NT2/D1 (cell line): ENCODE data around the gene FBXW8.
"Not testable (repeated sequence)": the region's sequence is repeated elsewhere in the genome, so short reads cannot be mapped to it uniquely, and the experiment has no call there.

Source experiments
- DNase-seq: peaks from one replicate; pipeline ENCODE4 v3.0.0-alpha.2; 2011; ENCODE audit warnings: low read depth, low spot score
- H3K27me3 ChIP-seq: 2 replicates; pipeline ENCODE4 v1.6.0; 2011; ENCODE audit warnings: mild to moderate bottlenecking; ENCODE audit not compliant: insufficient read length, insufficient read depth
- H3K36me3 ChIP-seq: 2 replicates; pipeline ENCODE4 v1.6.1; 2011; ENCODE audit warnings: mild to moderate bottlenecking, low read length, mixed read lengths; ENCODE audit not compliant: insufficient read depth, insufficient read length
- H3K4me1 ChIP-seq: 2 replicates; pipeline ENCODE4 v1.5.1; 2011; ENCODE audit not compliant: insufficient read depth, insufficient read length
- H3K4me3 ChIP-seq: 2 replicates; pipeline ENCODE4 v1.5.1; 2011; ENCODE audit warnings: low read depth; ENCODE audit not compliant: insufficient read length
- H3K9ac ChIP-seq: 2 replicates; pipeline ENCODE4 v1.6.0; 2011; ENCODE audit warnings: low read depth; ENCODE audit not compliant: insufficient read length
- H3K9me3 ChIP-seq: 2 replicates; pipeline ENCODE4 v1.5.1; 2011; ENCODE audit warnings: mild to moderate bottlenecking, low read length; ENCODE audit not compliant: insufficient read depth
- SUZ12 ChIP-seq: IDR thresholded peaks from 2 replicates; pipeline ENCODE4 v1.6.1; 2011; ENCODE audit not compliant: insufficient read length, insufficient read depth; ENCODE audit errors: extremely low read depth
- YY1 ChIP-seq: IDR thresholded peaks from 2 replicates; pipeline ENCODE4 v1.6.1; 2011; ENCODE audit not compliant: insufficient read length, insufficient read depth
- ZNF274 ChIP-seq: IDR thresholded peaks from 2 replicates; pipeline ENCODE4 v1.6.1; 2011; ENCODE audit warnings: mild to moderate bottlenecking, low read depth, low read length

FBXW8 gene

DNA sequence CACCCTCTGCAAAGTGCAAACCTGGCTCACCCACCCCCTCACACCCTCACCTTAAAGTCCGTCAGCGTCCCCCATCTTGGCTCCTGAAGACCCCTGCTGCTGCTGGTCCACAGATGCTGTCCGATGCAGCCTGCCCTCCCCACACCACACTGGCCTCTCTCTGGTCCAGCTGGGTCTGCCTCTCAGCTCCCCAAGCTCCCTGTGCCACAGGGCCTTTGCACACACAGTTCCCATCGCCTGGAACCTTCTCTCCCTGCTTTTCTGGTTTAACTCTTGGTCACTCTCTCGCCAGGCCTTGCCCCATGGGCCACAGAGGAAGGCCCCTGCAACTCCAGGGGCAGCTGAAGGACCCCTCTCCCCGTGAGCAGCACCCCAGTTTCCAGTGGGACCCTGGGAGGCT lies 143.5 kb downstream of the FBXW8 start:
- H3K9ac ChIP-seq = no peak overlapping the region
- H3K4me1 ChIP-seq = peaks cover 30% of the 10 kb centered on the region
- H3K36me3 ChIP-seq = no peaks in the 10 kb centered on the region
- DNase-seq = no peak
- no peaks in the 10 kb centered on the region for H3K9me3 ChIP-seq
- H3K4me3 ChIP-seq = no peak overlapping the region
- no peaks in the 10 kb centered on the region for H3K27me3 ChIP-seq
- TF ChIP-seq SUZ12 (no peak), ZNF274 (no peak), YY1 (no peak)

DNA sequence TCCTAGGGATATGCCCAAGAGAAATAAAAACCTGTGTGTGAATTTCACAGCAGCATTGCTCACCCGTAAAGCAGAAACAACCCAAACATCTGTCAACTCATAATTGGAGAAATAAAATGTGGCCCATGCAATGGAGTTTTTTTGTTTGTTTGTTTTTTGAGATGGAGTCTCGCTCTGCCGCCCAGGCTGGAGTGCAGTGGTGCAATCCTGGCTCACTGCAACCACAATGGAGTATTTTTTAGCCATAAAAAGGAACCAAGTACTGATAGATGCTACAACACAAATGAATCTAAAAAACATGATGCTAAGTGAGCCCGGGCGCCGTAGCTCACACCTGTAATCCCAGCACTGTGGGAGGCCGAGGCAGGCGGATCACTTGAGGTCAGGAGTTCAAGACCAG lies 146.9 kb downstream of the FBXW8 start:
- H3K9me3 ChIP-seq, DNase-seq, H3K36me3 ChIP-seq, H3K4me3 ChIP-seq, H3K27me3 ChIP-seq, H3K9ac ChIP-seq: not testable (repeated sequence)
- H3K4me1 ChIP-seq = peaks cover 26% of the 10 kb centered on the region

DNA sequence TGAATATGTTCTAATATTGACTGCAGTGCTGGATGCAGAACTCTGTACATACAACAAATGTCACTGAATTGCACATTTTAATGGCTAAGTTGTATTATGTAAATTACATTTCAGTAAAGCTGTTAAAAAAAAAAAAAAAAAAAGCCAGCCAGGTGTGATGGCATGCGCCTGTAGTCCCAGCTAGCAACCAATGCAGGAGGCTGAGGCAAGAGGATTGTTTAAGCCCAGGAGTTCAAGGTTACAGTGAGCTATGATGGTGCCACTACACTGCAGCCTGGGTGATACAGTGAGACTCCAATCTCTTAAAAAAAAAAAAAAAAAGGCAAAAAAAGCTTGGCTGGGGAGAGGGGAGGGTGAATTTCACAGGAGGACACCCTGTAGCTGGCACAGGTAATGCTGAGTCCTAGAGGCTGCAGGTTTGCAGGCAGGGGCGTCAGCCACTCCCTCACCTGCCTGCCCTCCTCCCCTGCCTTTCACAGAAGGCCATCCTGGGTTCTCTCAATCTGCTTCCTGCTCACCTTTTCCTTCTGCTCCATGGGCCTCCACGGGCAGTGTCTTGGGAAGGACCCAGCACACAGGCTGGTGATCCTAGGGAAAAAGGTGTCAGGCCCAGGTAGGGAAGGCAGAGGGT lies 147.8 kb downstream of the FBXW8 start:
- H3K4me3 ChIP-seq = no peak overlapping the region
- DNase-seq = no peak
- no peaks in the 10 kb centered on the region for H3K36me3 ChIP-seq
- TF ChIP-seq SUZ12 (no peak), ZNF274 (no peak), YY1 (no peak)
- no peaks in the 10 kb centered on the region for H3K27me3 ChIP-seq
- no peaks in the 10 kb centered on the region for H3K9me3 ChIP-seq
- H3K4me1 ChIP-seq = peaks cover 26% of the 10 kb centered on the region
- H3K9ac ChIP-seq = no peak overlapping the region

DNA sequence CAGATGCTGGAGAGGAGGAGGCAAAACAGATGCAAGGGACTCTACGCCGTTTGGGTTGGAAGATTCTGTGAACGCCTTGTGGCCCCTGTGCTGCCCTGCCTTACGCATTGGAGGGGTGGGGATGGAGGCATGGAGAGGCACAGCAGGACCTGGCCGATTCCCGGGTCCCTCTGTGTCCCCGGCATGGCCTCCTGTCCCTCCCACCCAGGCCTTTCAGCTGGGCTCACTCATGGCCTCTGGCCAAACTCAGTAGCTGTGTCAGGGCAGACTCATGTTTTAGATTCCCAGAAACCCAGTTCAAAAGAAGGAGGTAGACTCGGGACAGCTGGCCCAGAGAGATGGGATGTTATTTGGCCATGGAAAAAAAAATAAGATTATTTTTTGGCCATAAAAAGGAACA lies 148.4 kb downstream of the FBXW8 start:
- H3K9ac ChIP-seq = no peak overlapping the region
- peaks cover 23% of the 10 kb centered on the region for H3K4me1 ChIP-seq
- no peaks in the 10 kb centered on the region for H3K27me3 ChIP-seq
- H3K4me3 ChIP-seq = no peak overlapping the region
- H3K36me3 ChIP-seq = no peaks in the 10 kb centered on the region
- no peak for TF ChIP-seq YY1
- no peak for TF ChIP-seq ZNF274
- no peak for TF ChIP-seq SUZ12
- no peak for DNase-seq
- H3K9me3 ChIP-seq = no peaks in the 10 kb centered on the region

DNA sequence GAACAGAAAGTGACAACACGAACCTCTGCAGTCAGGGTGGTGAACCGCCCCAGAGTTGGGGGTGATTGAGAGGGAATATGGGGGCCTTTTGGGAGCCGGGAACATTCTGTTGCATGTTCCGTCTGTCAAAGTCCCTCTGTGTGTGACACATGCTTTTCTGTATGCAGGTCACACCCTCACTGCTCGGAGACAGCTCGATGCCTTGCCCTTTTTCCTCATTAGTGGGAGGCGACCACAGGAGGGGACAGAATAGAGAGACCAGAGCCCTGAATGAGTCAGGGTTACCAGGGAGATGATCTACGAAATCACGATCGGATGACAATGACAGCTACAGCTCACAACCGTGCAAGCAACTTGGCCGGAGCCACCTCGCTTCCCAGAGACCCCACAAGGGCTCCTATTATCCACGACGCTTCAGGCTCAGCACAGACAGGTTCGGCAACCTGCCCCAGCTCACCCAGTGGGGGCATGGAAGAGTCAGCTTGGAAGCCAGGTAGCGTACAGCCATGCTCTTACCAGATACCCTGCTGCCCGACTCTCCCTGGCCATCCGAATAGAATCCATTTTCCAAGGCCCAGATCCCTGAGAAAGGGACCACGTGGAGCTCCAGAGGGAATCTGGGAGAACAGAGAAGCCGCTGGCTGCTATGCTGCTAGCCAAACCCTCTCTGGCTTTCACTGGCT lies 149.6 kb downstream of the FBXW8 start:
- Histone ChIP-seq H3K4me3 (no peak overlapping the region), H3K36me3 (no peaks in the 10 kb centered on the region), H3K9ac (peak overlapping the region; percentile 46), H3K4me1 (peaks cover 26% of the 10 kb centered on the region), H3K9me3 (no peaks in the 10 kb centered on the region), H3K27me3 (no peaks in the 10 kb centered on the region)
- DNase-seq = no peak
- TF ChIP-seq YY1 = no peak
- TF ChIP-seq ZNF274 = no peak
- TF ChIP-seq SUZ12 = no peak

DNA sequence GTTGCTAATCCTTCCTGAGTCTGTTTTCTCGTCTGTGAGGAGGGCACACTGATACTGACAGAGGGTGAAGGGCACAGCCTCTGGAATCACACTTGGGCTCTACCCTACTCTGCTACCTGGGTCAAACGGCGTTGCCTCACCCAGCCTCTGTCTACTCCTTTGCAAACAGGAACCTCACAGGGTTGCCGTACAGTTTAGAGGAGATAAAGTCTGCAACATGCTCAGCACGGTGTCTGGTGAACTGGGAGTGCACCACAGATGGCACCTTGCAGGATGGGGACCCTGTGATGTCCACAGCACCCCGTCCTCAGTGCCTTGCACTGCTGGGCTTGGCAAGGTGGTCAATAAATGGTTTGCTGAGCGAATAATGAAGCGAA lies 150.2 kb downstream of the FBXW8 start:
- Histone ChIP-seq H3K9me3 (no peaks in the 10 kb centered on the region), H3K27me3 (no peaks in the 10 kb centered on the region), H3K9ac (peak overlapping the region; percentile 46), H3K4me3 (no peak overlapping the region), H3K36me3 (no peaks in the 10 kb centered on the region), H3K4me1 (peaks cover 26% of the 10 kb centered on the region)
- no peak for DNase-seq
- TF ChIP-seq SUZ12 = no peak
- no peak for TF ChIP-seq ZNF274
- no peak for TF ChIP-seq YY1

DNA sequence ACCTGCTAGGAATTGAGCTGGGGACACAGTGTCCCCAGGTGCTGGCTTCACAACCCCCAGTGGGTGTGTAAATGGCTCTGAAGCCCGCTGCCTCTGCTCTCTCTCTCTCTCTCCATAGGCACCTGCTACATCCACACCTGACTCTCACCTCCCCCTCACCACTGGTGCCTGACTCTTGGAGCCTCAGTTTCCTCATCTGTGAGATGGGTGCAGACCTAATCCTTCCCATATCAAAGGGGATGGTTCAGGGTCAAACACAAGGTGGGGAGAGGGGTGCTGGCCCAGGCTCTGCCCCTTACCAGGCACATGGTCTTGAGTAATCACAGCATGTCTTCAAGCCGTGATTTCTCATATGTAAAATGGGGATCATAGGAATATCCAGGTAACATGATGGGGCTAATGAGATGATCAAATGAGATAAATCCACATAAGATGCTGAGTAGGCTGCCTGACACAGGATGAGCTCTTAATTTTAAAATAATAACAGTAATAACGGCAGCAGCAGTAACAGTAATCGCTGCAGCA lies 150.9 kb downstream of the FBXW8 start:
- H3K27me3 ChIP-seq = no peaks in the 10 kb centered on the region
- no peak overlapping the region for H3K9ac ChIP-seq
- no peak for TF ChIP-seq SUZ12
- no peak for TF ChIP-seq ZNF274
- TF ChIP-seq YY1 = no peak
- no peaks in the 10 kb centered on the region for H3K36me3 ChIP-seq
- H3K9me3 ChIP-seq = no peaks in the 10 kb centered on the region
- no peak overlapping the region for H3K4me3 ChIP-seq
- peaks cover 26% of the 10 kb centered on the region for H3K4me1 ChIP-seq
- DNase-seq = no peak
